ENCODE results near the gene AKAP14.

DNA sequence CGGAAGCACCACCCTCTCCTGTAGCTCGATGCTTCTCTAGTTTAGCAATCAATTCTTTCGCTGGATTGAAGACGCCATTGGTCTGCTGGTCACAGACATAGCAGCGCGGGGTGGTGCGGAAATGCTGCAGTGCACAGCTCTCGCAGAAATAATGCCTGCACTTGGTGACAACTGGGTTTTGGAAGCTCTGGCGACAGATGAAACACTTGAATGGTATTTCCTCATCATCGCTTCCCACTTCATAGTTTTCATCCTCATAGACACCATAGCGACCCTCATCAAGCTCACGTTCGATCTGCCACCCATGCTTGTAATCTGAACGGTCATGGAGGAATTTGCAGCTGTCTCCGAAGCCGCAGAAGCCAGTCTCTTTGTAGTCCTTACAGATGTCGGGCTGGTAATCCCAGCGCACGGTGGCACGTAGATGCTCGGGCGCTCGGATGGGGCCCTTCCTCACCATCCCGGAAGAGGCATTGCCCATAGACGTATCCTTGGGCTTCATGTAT lies 25.0 kb upstream of the AKAP14 start:
- TF ChIP-seq CTCF (IDR thresholded peaks at IDR 0.05; ENCODE audit: low read length) (no peak), EZH2phosphoT487 (IDR thresholded peaks at IDR 0.05; ENCODE audit: low read length) (no peak)
